Testis (tissue), 3 donors: ENCODE measurements around the gene CRY1. TPM values are rescaled to one million over a fixed set of nuclear protein-coding genes. Genes with fewer than 3 reads are reported as not detected.

Experiments
- DNase-seq: peaks from one replicate; pipeline ENCODE4 v3.0.0-alpha.2; 2019
- H3K27ac ChIP-seq, 2 donors: fragments of 200-600 bp; sonication (generic); one replicate each; pipeline ENCODE4 v1.5.1; 2019
- H3K27me3 ChIP-seq: fragments of 200-600 bp; sonication (generic); one replicate; pipeline ENCODE4 v1.5.1; 2019
- H3K36me3 ChIP-seq: fragments of 200-600 bp; sonication (generic); one replicate; pipeline ENCODE4 v1.5.1; 2017; ENCODE audit warnings: low read depth; ENCODE audit errors: missing control alignments
- H3K4me1 ChIP-seq: fragments of 200-600 bp; sonication (generic); one replicate; pipeline ENCODE4 v1.5.1; 2019
- H3K4me3 ChIP-seq, 2 donors: fragments of 200-600 bp; sonication (generic); one replicate each; pipeline ENCODE4 v1.5.1; 2017 to 2019
- H3K9me3 ChIP-seq: fragments of 200-600 bp; sonication (generic); one replicate; pipeline ENCODE4 v1.5.1; 2017
- POLR2A ChIP-seq: fragments of 450-650 bp; IDR thresholded peaks from one replicate; pipeline ENCODE4 v1.6.1; 2017; ENCODE audit warnings: antibody characterized with exemption, mild to moderate bottlenecking, moderate library complexity
- WGBS, 2 donors: methylation state at CpG; one replicate each; pipeline ENCODE4 v1.1.5; 2018; 5-methylcytosine and 5-hydroxymethylcytosine counted together
- intact Hi-C: fragments of 100-400 bp; cut with DNase I; formaldehyde crosslinking; loops from one replicate; pipeline ENCODE4 v1.15.1; 2023; ENCODE audit warnings: low total_unique reads
- polyA plus RNA-seq: library from polyadenylated mRNA; stranded (reverse); fragments of 350-450 nt; fragmentation: Illumina TruSeq; extraction: RNeasy Lipid Tissue Mini Kit (QIAGEN cat#74804); gene quantifications from one replicate; pipeline ENCODE4 v1.2.3, GENCODE V29; 2014; ENCODE audit warnings: low read depth, low replicate concordance; ENCODE audit not compliant: insufficient read depth
- total RNA-seq, 2 donors: library from RNA; depleted of rRNA; stranded (reverse); fragments of >200 nt; gene quantifications; one replicate each; pipeline ENCODE4 v1.2.3, GENCODE V29; 2016
- TF ChIP-seq, protein P1 (sequence below), 3 experiments: fragments of 450-650 bp in 2 of 3; fragments of 200-600 bp in 1 of 3; sonication (generic) in 1 of 3; IDR thresholded peaks; one replicate each; pipeline ENCODE4 v1.5.1; 2016 to 2019; ENCODE audit warnings: antibody characterized with exemption in 3 of 3, mild to moderate bottlenecking in 2 of 3, moderate library complexity in 1 of 3

The CRY1 gene
- total and polyA plus RNA-seq, 3 donors from 2014 or later, result 63.0 to 92.0 (median 71.6) TPM

DNA sequence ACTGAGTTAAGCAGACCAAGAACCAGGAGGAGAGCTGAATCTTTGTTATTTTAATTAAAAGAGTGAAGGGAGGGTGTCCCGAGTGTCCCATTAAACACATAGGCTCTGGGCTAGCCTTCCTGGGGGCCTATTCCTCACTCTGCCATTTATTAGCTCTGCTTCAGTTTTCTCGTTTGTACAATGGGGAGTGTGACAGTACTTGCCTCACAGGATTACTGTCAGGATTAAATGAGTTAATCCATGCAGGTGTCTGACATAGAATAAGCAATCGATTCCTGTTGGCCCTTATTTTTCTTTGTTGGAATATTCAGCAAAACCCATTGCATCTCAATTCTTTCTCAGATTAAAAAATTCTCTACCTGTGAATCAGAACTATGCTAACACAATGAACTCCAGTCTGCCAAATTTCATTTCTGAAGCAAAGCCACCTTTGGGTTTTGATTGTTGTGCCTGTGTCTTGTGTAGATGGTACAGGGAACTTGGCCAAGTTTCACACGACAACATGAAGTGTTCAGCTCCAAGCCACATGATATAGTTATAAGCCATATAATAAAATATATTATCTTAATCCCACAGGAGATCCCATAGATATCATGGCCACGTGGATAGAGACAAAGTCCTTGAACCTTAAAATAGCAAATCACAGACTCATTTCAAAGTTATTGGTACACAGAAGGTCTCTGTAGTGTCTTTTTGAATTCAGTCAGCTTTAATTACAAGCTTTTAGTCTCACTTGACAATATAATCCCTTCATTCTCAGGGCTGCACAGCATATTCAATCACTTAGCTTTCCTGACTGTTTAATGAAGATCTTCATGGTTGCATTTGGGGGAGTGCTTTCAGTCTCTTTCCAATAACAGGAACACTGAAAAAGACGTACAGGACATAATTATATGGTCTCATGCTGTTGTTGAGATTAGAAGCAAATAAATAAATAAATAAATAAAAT is 34.4 kb upstream of the CRY1 start:
- Histone ChIP-seq H3K36me3 (no peaks in the 10 kb centered on the region), H3K4me1 (no peaks in the 10 kb centered on the region), H3K9me3 (no peaks in the 10 kb centered on the region), H3K27me3 (no peaks in the 10 kb centered on the region), H3K4me3 (no peak overlapping the region), H3K27ac (no peak overlapping the region)
- no peak for TF ChIP-seq POLR2A
- TF ChIP-seq, protein P1, sequence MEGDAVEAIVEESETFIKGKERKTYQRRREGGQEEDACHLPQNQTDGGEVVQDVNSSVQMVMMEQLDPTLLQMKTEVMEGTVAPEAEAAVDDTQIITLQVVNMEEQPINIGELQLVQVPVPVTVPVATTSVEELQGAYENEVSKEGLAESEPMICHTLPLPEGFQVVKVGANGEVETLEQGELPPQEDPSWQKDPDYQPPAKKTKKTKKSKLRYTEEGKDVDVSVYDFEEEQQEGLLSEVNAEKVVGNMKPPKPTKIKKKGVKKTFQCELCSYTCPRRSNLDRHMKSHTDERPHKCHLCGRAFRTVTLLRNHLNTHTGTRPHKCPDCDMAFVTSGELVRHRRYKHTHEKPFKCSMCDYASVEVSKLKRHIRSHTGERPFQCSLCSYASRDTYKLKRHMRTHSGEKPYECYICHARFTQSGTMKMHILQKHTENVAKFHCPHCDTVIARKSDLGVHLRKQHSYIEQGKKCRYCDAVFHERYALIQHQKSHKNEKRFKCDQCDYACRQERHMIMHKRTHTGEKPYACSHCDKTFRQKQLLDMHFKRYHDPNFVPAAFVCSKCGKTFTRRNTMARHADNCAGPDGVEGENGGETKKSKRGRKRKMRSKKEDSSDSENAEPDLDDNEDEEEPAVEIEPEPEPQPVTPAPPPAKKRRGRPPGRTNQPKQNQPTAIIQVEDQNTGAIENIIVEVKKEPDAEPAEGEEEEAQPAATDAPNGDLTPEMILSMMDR (IDR thresholded peaks at IDR 0.05), result no peak
- DNase-seq, result no peak
- WGBS, 2 donors, result 73 to 81% methylated on average over 6 of the region's 6 CpGs
- intact Hi-C loops, result no loop called here

- no peak for TF ChIP-seq POLR2A
- TF ChIP-seq, protein P1 (IDR thresholded peaks at IDR 0.05), result no peak
- no peak overlapping the region for H3K4me3 ChIP-seq
- 76 to 81% methylated on average over 5 of the region's 5 CpGs for WGBS, 2 donors
- no peaks in the 10 kb centered on the region for H3K9me3 ChIP-seq
- H3K27ac ChIP-seq, result no peak overlapping the region
- H3K36me3 ChIP-seq, result no peaks in the 10 kb centered on the region
- DNase-seq, result no peak
- intact Hi-C loops, result no loop called here
- H3K27me3 ChIP-seq, result no peaks in the 10 kb centered on the region
- no peaks in the 10 kb centered on the region for H3K4me1 ChIP-seq
Observed at GRCh38 chr12:107126796-107127481, 33.6 kb upstream of the CRY1 start.

- Histone ChIP-seq H3K36me3 (no peaks in the 10 kb centered on the region), H3K27me3 (no peaks in the 10 kb centered on the region), H3K9me3 (no peaks in the 10 kb centered on the region), H3K4me3 (no peak overlapping the region), H3K4me1 (no peaks in the 10 kb centered on the region), H3K27ac (no peak overlapping the region)
- no peak for TF ChIP-seq POLR2A
- TF ChIP-seq, protein P1 (IDR thresholded peaks at IDR 0.05), result no peak
- intact Hi-C loops, result no loop called here
- DNase-seq, result no peak
- WGBS, 2 donors, result 67 to 83% methylated on average over 3 of the region's 3 CpGs
Observed at GRCh38 chr12:107125833-107126232, 32.5 kb upstream of the CRY1 start.

DNA sequence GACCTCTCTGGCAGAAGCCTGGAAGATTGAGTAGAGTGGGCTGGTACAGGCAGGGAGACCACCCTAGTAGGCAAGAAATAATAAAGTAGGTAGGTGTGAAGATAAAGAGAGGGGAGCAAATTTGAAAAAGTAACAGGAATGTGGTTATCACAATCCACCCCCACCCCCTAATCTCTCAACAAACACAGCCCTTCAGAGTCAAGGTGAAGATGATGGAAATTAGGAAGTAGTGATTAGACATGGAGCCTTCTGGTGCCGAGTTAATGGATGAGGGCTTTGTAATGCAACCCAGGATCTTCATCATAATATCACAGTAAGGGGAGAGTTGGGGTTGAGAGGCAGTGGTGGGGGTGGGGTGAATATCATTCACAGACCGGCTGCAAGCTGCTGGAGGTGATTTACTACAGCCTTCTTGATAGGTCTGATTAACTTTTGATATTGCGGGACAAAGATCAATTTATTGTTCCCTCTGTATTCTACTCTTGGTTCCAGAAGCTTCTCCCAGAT is 29.2 kb upstream of the CRY1 start:
- WGBS, 2 donors, result 36 to 68% methylated on average over 3 of the region's 3 CpGs
- no peaks in the 10 kb centered on the region for H3K9me3 ChIP-seq

More for the DNA sequence above, 29.2 kb upstream of the CRY1 start:
- intact Hi-C loops, result no loop called here
- Histone ChIP-seq H3K27me3 (no peaks in the 10 kb centered on the region), H3K4me1 (no peaks in the 10 kb centered on the region), H3K36me3 (no peaks in the 10 kb centered on the region), H3K4me3 (no peak overlapping the region), H3K27ac (no peak overlapping the region)
- no peak for TF ChIP-seq POLR2A
- TF ChIP-seq, protein P1 (IDR thresholded peaks at IDR 0.05), result no peak
- DNase-seq, result no peak
